HG03469 (cell line): ENCODE measurements around the gene CACYBP.

Experiments
- ATAC-seq: cut with Tn5 transposase; IDR thresholded peaks from one replicate; pipeline ENCODE4 v1.9.1; 2021; ENCODE audit warnings: mild to moderate bottlenecking, moderate library complexity, moderate number of reproducible peaks; ENCODE audit not compliant: unreplicated experiment

CACYBP gene

GRCh38 chr1:174971902-174972301 is 27.8 kb upstream of the CACYBP start:
- no peak for ATAC-seq

- no peak for ATAC-seq
Measured at GRCh38 chr1:174974711-174975119, 25.0 kb upstream of the CACYBP start.

GRCh38 chr1:174975764-174976163 is 24.0 kb upstream of the CACYBP start:
- no peak for ATAC-seq

GRCh38 chr1:174976436-174977108 is 23.2 kb upstream of the CACYBP start:
- no peak for ATAC-seq

- no peak for ATAC-seq
Measured at GRCh38 chr1:174982971-174983689, 16.6 kb upstream of the CACYBP start.

GRCh38 chr1:174984952-174985351 is 14.8 kb upstream of the CACYBP start:
- ATAC-seq: no peak

GRCh38 chr1:174988539-174988938 is 11.2 kb upstream of the CACYBP start:
- no peak for ATAC-seq

- ATAC-seq: no peak
Measured at GRCh38 chr1:174988986-174989385, 10.8 kb upstream of the CACYBP start.

GRCh38 chr1:174989536-174990220 is 10.1 kb upstream of the CACYBP start:
- no peak for ATAC-seq

- no peak for ATAC-seq
Measured at GRCh38 chr1:174990382-174990999, 9.3 kb upstream of the CACYBP start.

- no peak for ATAC-seq
Measured at GRCh38 chr1:174991473-174991872, 8.3 kb upstream of the CACYBP start.

GRCh38 chr1:174995121-174995520 is 4.6 kb upstream of the CACYBP start:
- ATAC-seq: no peak

- no peak for ATAC-seq
Measured at GRCh38 chr1:174995916-174996315, 3.8 kb upstream of the CACYBP start.

- no peak for ATAC-seq
Measured at GRCh38 chr1:174996476-174996875, 3.3 kb upstream of the CACYBP start.

GRCh38 chr1:174997041-174997440 is 2.7 kb upstream of the CACYBP start:
- ATAC-seq: no peak

GRCh38 chr1:174998569-174999215 is 1.1 kb upstream of the CACYBP start:
- no peak for ATAC-seq

GRCh38 chr1:174999216-174999935 is 371 bp upstream of the CACYBP start:
- peak; percentile 68 for ATAC-seq

GRCh38 chr1:175000697-175001187 is 995 bp downstream of the CACYBP start:
- ATAC-seq: no peak

GRCh38 chr1:175002910-175003517 is 3.3 kb downstream of the CACYBP start:
- ATAC-seq: no peak

GRCh38 chr1:175003521-175003920 is 3.8 kb downstream of the CACYBP start:
- ATAC-seq: no peak
